ENCODE measurements around the gene ACVR1. TPM values are rescaled to one million over a fixed set of nuclear protein-coding genes. Genes with fewer than 3 reads are reported as not detected.

The ACVR1 gene
- polyA plus RNA-seq, 1 of the 3 experiments (the other 2 are of a cell fraction) = 22.4 TPM

GRCh38 chr2:157874348-157874747, 1.8 kb downstream of the ACVR1 start:
- Histone ChIP-seq H3K27me3 (ENCODE audit: insufficient read depth) (no peaks in the 10 kb centered on the region), H3K9me3 (no peaks in the 10 kb centered on the region), H3K36me3 (replicated peaks in 1 of 2; ENCODE audit: control insufficient read depth in 1 of 2, insufficient read depth in 2 of 2, low read length in 1 of 2) (peaks cover 0 to 2% of the 10 kb centered on the region in 2 experiments), H3K79me2 (ENCODE audit: insufficient read depth) (peaks cover 62% of the 10 kb centered on the region), H3K4me2 (peak overlapping the region; percentile 83), H4K20me1 (ENCODE audit: insufficient read depth) (peaks cover 29% of the 10 kb centered on the region), H3K4me3 (ENCODE audit: low read depth in 2 of 2, low read length in 1 of 2) (peak overlapping the region; percentile 74 to 88), H3K4me1 (ENCODE audit: control insufficient read depth in 1 of 2, insufficient read depth in 2 of 2, low read depth in 1 of 2, low read length in 1 of 2) (peaks cover 8 to 23% of the 10 kb centered on the region in 2 experiments; a peak in 3 of 4 replicates), H3K27ac (ENCODE audit: low read depth in 2 of 2, low read length in 1 of 2) (peak overlapping the region; percentile 77 to 82), H2AFZ (ENCODE audit: low read depth) (no peak overlapping the region), H3K9ac (peak overlapping the region; percentile 64; the same call in 1 of the 2 replicates), H3F3A (replicated peaks; ENCODE audit: insufficient read depth) (peaks cover 3% of the 10 kb centered on the region), H3K9me2 (no peaks in the 10 kb centered on the region)
- CTCF ChIA-PET = interaction anchor here (0.9 to 1.5 kb wide), 2 partner anchors 18 to 123 kb away, joined by 3 read pairs; no protein-coding TSS in a partner anchor
- DNase-seq = peak; percentile 26
- TF ChIP-seq FOXM1 (IDR thresholded peaks at IDR 0.05; ENCODE audit: low read depth) = no peak
- 0 out of 2 replicates have a peak, but pooled peaks have one; percentile 13 for TF ChIP-seq NFIC (IDR thresholded peaks at IDR 0.05; ENCODE audit: borderline replicate concordance)
- no peak for TF ChIP-seq FOSL2 (IDR thresholded peaks at IDR 0.05; ENCODE audit: borderline replicate concordance, low read depth)
- no peak for TF ChIP-seq TCF12 (IDR thresholded peaks at IDR 0.05)
- no peak for TF ChIP-seq TAF1 (IDR thresholded peaks at IDR 0.05; ENCODE audit: borderline replicate concordance, low read depth, low read length)
- POLR2A ChIA-PET = no interaction called here
- 82% methylated on average over 4 of the region's 4 CpGs for WGBS (ENCODE audit: low lambda C conversion rate)

- 91% methylated on average over 2 of the region's 2 CpGs for WGBS (ENCODE audit: low lambda C conversion rate)
- H4K20me1 ChIP-seq (ENCODE audit: insufficient read depth) = peaks cover 42% of the 10 kb centered on the region
- no peak for DNase-seq
- peaks cover 2% of the 10 kb centered on the region for H3F3A ChIP-seq (replicated peaks; ENCODE audit: insufficient read depth)
- ChIA-PET POLR2A (no interaction called here), CTCF (interaction anchor here (1.0 to 1.4 kb wide), 2 partner anchors 17 to 439 kb away, joined by 3 read pairs; no protein-coding TSS in a partner anchor)
- H3K27me3 ChIP-seq (ENCODE audit: insufficient read depth) = no peaks in the 10 kb centered on the region
- no peak overlapping the region for H3K9ac ChIP-seq
- H3K27ac ChIP-seq (ENCODE audit: low read depth in 2 of 2, low read length in 1 of 2) = no peak overlapping the region
- H3K79me2 ChIP-seq (ENCODE audit: insufficient read depth) = peaks cover 76% of the 10 kb centered on the region
- no peak overlapping the region for H3K4me3 ChIP-seq (ENCODE audit: low read depth in 2 of 2, low read length in 1 of 2)
- TF ChIP-seq CHD2 (IDR thresholded peaks at IDR 0.05; ENCODE audit: low read length, partially characterized antibody) = no peak
- no peak for TF ChIP-seq POLR2AphosphoS5 (IDR thresholded peaks at IDR 0.05; ENCODE audit: low read depth, low read length)
- no peak for TF ChIP-seq EZH2phosphoT487 (IDR thresholded peaks at IDR 0.05; ENCODE audit: borderline replicate concordance, low read depth)
- TF ChIP-seq YY1 (IDR thresholded peaks at IDR 0.05; ENCODE audit: low read depth) = no peak
- TF ChIP-seq RCOR1 (IDR thresholded peaks at IDR 0.05; ENCODE audit: low read length) = no peak
- no peak for TF ChIP-seq FOXM1 (IDR thresholded peaks at IDR 0.05; ENCODE audit: low read depth)
- no peak for TF ChIP-seq RAD21 (IDR thresholded peaks at IDR 0.05; ENCODE audit: low read length)
- no peak for TF ChIP-seq TEAD4 (IDR thresholded peaks at IDR 0.05; ENCODE audit: borderline replicate concordance, insufficient read depth)
- no peak for TF ChIP-seq JUND (IDR thresholded peaks at IDR 0.05)
- no peak for TF ChIP-seq GABPA (IDR thresholded peaks at IDR 0.05; ENCODE audit: low read depth)
- TF ChIP-seq TCF12 (IDR thresholded peaks at IDR 0.05) = no peak
- TF ChIP-seq FOXJ3 (CRISPR knock-in tag; IDR thresholded peaks at IDR 0.05) = no peak
- TF ChIP-seq MEF2A (IDR thresholded peaks at IDR 0.05; ENCODE audit: borderline replicate concordance, low read depth) = no peak
- no peak for TF ChIP-seq SMC3 (IDR thresholded peaks at IDR 0.05; ENCODE audit: low read depth, low read length)
- TF ChIP-seq GATA2 (CRISPR knock-in tag; IDR thresholded peaks at IDR 0.05) = no peak
- TF ChIP-seq ELF1 (IDR thresholded peaks at IDR 0.05) = no peak
- TF ChIP-seq USF1 (IDR thresholded peaks at IDR 0.05; ENCODE audit: borderline replicate concordance, low read depth) = no peak
- TF ChIP-seq EP300 (IDR thresholded peaks at IDR 0.05; ENCODE audit: borderline replicate concordance in 1 of 2, low read depth in 1 of 2, low read length in 1 of 2) = no peak
- no peak overlapping the region for H3K4me2 ChIP-seq
- H3K9me2 ChIP-seq = no peaks in the 10 kb centered on the region
- H3K36me3 ChIP-seq (replicated peaks in 1 of 2; ENCODE audit: control insufficient read depth in 1 of 2, insufficient read depth in 2 of 2, low read length in 1 of 2) = peaks cover 0 to 2% of the 10 kb centered on the region in 2 experiments
- H3K4me1 ChIP-seq (ENCODE audit: control insufficient read depth in 1 of 2, insufficient read depth in 2 of 2, low read depth in 1 of 2, low read length in 1 of 2) = peaks cover 11 to 23% of the 10 kb centered on the region in 2 experiments; a peak in 3 of 4 replicates
- H2AFZ ChIP-seq (ENCODE audit: low read depth) = no peak overlapping the region
- H3K9me3 ChIP-seq = no peaks in the 10 kb centered on the region
These were observed 3.3 kb downstream of the ACVR1 start for GRCh38 chr2:157872791-157873190.

Measured in SK-N-SH (cell line).